GM12865 (cell line): ENCODE measurements around the gene CA4.

Source experiments
- DNase-seq: peaks from one replicate; pipeline ENCODE4 v3.0.0; 2010; ENCODE audit warnings: low read depth
- H3K4me3 ChIP-seq: 2 replicates; pipeline ENCODE4 v1.5.1; 2011; ENCODE audit warnings: mild to moderate bottlenecking, low read depth, low read length, control low read depth
- CTCF ChIP-seq: IDR thresholded peaks from 2 replicates; pipeline ENCODE4 v1.5.1; 2011; ENCODE audit warnings: low read length, control low read depth, low read depth, inconsistent platforms; ENCODE audit not compliant: insufficient read depth; ENCODE audit errors: missing control alignments

Gene CA4

GRCh38 chr17:60154616-60155426 lies 5.0 kb downstream of the CA4 start:
- no peak overlapping the region for H3K4me3 ChIP-seq
- DNase-seq, result no peak
- TF ChIP-seq CTCF, result no peak

- H3K4me3 ChIP-seq, result no peak overlapping the region
- TF ChIP-seq CTCF, result no peak
- no peak for DNase-seq
Observed at GRCh38 chr17:60155427-60155814, 5.6 kb downstream of the CA4 start.

- H3K4me3 ChIP-seq, result no peak overlapping the region
- TF ChIP-seq CTCF, result no peak
- DNase-seq, result no peak
Observed at GRCh38 chr17:60155815-60156214, 6.0 kb downstream of the CA4 start.

- H3K4me3 ChIP-seq, result no peak overlapping the region
- no peak for DNase-seq
- no peak for TF ChIP-seq CTCF
Observed at GRCh38 chr17:60156746-60157145, 7.0 kb downstream of the CA4 start.

- no peak for DNase-seq
- no peak for TF ChIP-seq CTCF
- H3K4me3 ChIP-seq, result no peak overlapping the region
Observed at GRCh38 chr17:60157487-60158040, 7.8 kb downstream of the CA4 start.

- H3K4me3 ChIP-seq, result no peak overlapping the region
- no peak for TF ChIP-seq CTCF
- DNase-seq, result no peak
Observed at GRCh38 chr17:60158751-60159478, 9.1 kb downstream of the CA4 start.
